Psoas muscle (tissue), 8 donors: ENCODE data around the gene MORN1. TPM values are rescaled to one million over a fixed set of nuclear protein-coding genes. Genes with fewer than 3 reads are reported as not detected.

ENCODE experiments used
- ATAC-seq, 4 donors: fragments of 200-7000 bp; cut with Tn5 transposase; one replicate each; pipeline ENCODE4 v1.9.1; 2020; ENCODE audit warnings: moderate library complexity in 3 of 4, mild to moderate bottlenecking in 2 of 4
- DNase-seq, 2 donors: peaks; one replicate each; pipeline ENCODE4 v3.0.0-alpha.2; 2020
- H3K27ac ChIP-seq: fragments of 200-600 bp; one replicate; pipeline ENCODE4 v1.8.0; 2022
- H3K27me3 ChIP-seq, 3 donors: fragments of 200-600 bp in 1 of 3; one replicate each; pipeline versions ENCODE4 v1.6.1 to v1.8.0; 2013 to 2022; ENCODE audit warnings: low read length in 2 of 3, mild to moderate bottlenecking in 2 of 3, moderate library complexity in 1 of 3; ENCODE audit not compliant: insufficient read depth in 3 of 3
- H3K36me3 ChIP-seq, 2 donors: fragments of 200-600 bp in 1 of 2; one replicate each; pipeline versions ENCODE4 v1.6.1 to v1.8.0; 2013 to 2022; ENCODE audit warnings: low read depth in 1 of 2, mild to moderate bottlenecking in 1 of 2, moderate library complexity in 1 of 2; ENCODE audit not compliant: insufficient read depth in 1 of 2
- H3K4me1 ChIP-seq: fragments of 200-600 bp; one replicate; pipeline ENCODE4 v1.8.0; 2022
- H3K4me3 ChIP-seq: fragments of 200-600 bp; one replicate; pipeline ENCODE4 v1.8.0; 2022; ENCODE audit warnings: mild to moderate bottlenecking
- H3K9me3 ChIP-seq: fragments of 200-600 bp; one replicate; pipeline ENCODE4 v1.8.0; 2022
- WGBS, 3 donors: extraction: QIAGEN DNeasy Blood & Tissue Kit; methylation state at CpG; one replicate each; pipeline versions ENCODE4 v1.1.6 to v1.1.7; 2013; 5-methylcytosine and 5-hydroxymethylcytosine counted together
- intact Hi-C, 2 donors: fragments of 100-400 bp; cut with DNase I; formaldehyde crosslinking; loops; one replicate each; pipeline versions ENCODE4 v1.11.0 to v1.14.2; 2022
- polyA plus RNA-seq, 3 donors: library from polyadenylated mRNA; stranded (reverse); fragments of 200-250 nt; gene quantifications; one replicate each; pipeline ENCODE4 v1.2.3, GENCODE V29; 2013
- total RNA-seq, 4 donors: library from RNA; stranded (reverse); fragmentation: NEBNext Ultra II Directional in 2 of 4; extraction: Animal tissue kit (Norgen Biotek cat#: 25700) in 2 of 4; gene quantifications; one replicate each; pipeline versions ENCODE4 v1.2.1 to v1.2.4, GENCODE V29; 2021 to 2023
- TF ChIP-seq, protein P1 (sequence below): fragments of 200-600 bp; IDR thresholded peaks from one replicate; pipeline ENCODE4 v1.8.0; 2022; ENCODE audit warnings: antibody characterized with exemption
- donor health status: healthy with polysubstance abuse.
- donor health status: DM: no; HTN: no; CAD: no; lungs with moderate emphysema.
- donor health status: Bipolar disorder and iron deficiency.
- donor health status: healthy.
- donor health status: DM: yes; HTN: yes; CAD: no.
- donor health status: DM: no; HTN: no; CAD: no.
- donor health status: DM: no; HTN: no; CAD: no.
- donor health status: DM: yes; HTN: yes; CAD: no.

MORN1 gene
- total and polyA plus RNA-seq, 7 donors = 1.2 to 7.3 (median 4.2) TPM

DNA sequence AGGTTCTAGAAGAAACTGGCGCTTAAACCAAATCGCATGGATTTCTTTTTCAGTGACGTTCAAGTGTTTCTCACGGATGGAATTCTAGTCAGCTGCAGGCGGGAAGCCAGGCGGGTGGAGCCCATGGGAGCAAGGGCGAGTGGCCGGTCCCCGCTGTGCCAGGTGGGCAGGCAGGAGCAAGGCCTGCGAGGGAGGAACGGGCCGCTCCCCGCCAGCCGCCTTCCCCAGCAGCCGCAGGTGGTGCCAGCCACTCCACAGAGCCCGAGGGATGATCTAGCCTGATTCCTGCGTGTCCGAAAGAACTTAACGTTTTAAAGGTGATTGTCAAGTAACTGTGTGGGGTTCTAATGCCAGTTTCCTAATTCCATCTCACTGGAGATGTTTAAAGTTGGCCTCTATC is 11.9 kb upstream of the MORN1 start:
- H3K9me3 ChIP-seq = no peaks in the 10 kb centered on the region
- WGBS, 3 donors = 63 to 67% (median 64%) methylated on average over 19 of the region's 19 CpGs
- H3K27ac ChIP-seq = no peak overlapping the region
- no peak overlapping the region for H3K4me3 ChIP-seq
- TF ChIP-seq, protein P1, sequence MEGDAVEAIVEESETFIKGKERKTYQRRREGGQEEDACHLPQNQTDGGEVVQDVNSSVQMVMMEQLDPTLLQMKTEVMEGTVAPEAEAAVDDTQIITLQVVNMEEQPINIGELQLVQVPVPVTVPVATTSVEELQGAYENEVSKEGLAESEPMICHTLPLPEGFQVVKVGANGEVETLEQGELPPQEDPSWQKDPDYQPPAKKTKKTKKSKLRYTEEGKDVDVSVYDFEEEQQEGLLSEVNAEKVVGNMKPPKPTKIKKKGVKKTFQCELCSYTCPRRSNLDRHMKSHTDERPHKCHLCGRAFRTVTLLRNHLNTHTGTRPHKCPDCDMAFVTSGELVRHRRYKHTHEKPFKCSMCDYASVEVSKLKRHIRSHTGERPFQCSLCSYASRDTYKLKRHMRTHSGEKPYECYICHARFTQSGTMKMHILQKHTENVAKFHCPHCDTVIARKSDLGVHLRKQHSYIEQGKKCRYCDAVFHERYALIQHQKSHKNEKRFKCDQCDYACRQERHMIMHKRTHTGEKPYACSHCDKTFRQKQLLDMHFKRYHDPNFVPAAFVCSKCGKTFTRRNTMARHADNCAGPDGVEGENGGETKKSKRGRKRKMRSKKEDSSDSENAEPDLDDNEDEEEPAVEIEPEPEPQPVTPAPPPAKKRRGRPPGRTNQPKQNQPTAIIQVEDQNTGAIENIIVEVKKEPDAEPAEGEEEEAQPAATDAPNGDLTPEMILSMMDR = no peak
- H3K36me3 ChIP-seq = peaks cover 17 to 96% of the 10 kb centered on the region in 2 donors
- intact Hi-C loops = no loop called here
- no peak for DNase-seq
- no peaks in the 10 kb centered on the region for H3K27me3 ChIP-seq
- H3K4me1 ChIP-seq = no peaks in the 10 kb centered on the region
- no peak for ATAC-seq

DNA sequence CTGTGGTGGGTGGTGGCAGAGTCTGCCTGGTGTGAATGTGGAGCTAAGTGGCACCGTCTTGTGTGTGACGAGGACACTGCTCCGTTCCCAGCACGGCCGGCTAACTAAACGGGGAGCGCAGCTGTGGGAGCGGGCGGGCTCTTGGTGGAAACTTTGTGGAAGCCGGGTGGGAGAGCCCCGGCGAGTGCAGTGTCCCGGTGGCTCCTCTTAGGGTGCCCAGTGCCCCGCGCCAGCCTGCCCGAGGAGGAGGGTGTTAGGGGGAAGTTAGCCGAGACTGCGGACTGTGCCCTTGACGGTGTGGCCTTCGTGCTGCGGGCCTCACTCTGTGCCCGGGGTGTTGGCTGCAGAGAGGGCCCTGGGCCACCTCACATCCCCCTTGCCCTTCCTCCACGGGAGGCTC is 11.1 kb upstream of the MORN1 start:
- no peak for ATAC-seq
- no peaks in the 10 kb centered on the region for H3K9me3 ChIP-seq
- H3K27ac ChIP-seq = no peak overlapping the region
- H3K36me3 ChIP-seq = peaks cover 17 to 97% of the 10 kb centered on the region in 2 donors
- TF ChIP-seq, protein P1 = no peak
- DNase-seq = no peak
- WGBS, 3 donors = 88 to 90% (median 90%) methylated on average over 23 of the region's 23 CpGs
- H3K4me1 ChIP-seq = no peaks in the 10 kb centered on the region
- H3K4me3 ChIP-seq = no peak overlapping the region
- intact Hi-C loops = no loop called here
- H3K27me3 ChIP-seq = no peaks in the 10 kb centered on the region

DNA sequence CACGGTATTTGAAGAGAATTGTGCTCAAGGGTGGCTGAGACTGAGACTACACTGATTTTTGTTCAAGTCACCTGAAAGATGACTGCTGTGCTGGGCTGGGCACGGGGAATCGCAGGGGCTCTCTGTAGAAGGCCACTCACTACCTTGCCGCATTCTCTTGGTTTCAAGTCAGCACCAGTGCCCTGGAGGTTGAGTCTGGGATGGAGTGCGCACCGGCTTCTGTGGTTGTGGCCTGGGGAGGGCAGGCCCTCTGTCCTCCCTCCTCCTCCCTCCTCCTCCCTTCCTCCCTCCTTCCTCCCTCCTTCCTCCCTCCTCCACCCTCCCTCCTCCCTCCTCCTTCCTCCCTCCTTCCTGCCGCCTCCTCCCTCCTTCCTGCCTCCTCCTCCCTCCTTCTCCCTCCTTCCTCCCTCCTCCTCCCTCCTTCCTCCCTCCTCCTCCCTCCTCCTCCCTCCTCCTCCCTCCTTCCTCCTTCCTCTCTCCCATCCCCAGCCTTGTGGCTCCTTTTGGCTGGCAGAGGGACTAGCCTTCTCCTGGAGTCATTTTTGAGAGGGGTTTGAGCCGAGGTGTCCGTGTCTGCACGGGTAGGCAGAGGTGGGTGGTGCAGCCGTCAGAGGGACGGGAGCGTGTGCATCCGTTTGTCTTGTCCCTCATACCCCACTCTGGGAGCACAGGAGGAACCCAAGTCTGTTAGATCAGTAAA is 9.7 kb upstream of the MORN1 start:
- H3K9me3 ChIP-seq = no peaks in the 10 kb centered on the region
- H3K27me3 ChIP-seq = no peaks in the 10 kb centered on the region
- TF ChIP-seq, protein P1 = no peak
- no peaks in the 10 kb centered on the region for H3K4me1 ChIP-seq
- ATAC-seq = no peak
- no peak for DNase-seq
- no peak overlapping the region for H3K4me3 ChIP-seq
- intact Hi-C loops = no loop called here
- 79 to 89% (median 84%) methylated on average over 13 to 14 of the region's 14 CpGs for WGBS, 3 donors
- H3K36me3 ChIP-seq = peaks cover 15 to 97% of the 10 kb centered on the region in 2 donors
- H3K27ac ChIP-seq = no peak overlapping the region

DNA sequence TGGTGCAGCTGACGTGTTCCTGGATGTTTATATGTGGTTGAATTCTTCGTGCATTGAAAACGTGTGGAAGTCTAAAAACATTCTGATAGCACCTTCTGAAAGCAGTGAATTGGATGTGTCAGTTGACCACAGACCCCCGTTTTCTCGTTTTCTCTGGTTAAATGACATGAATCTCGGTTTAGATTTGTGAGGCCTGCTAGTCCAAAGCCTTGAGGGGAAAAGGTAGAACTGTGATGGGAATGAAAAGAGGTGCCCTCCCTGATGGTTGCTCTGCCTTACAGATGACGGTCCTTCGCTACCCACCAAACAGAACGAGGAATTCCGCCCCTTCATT is 9.2 kb upstream of the MORN1 start:
- intact Hi-C loops = no loop called here
- DNase-seq = no peak
- no peak overlapping the region for H3K27ac ChIP-seq
- ATAC-seq = no peak
- TF ChIP-seq, protein P1 = no peak
- 88 to 90% (median 88%) methylated on average over 10 of the region's 10 CpGs for WGBS, 3 donors
- H3K4me1 ChIP-seq = no peaks in the 10 kb centered on the region
- H3K9me3 ChIP-seq = no peaks in the 10 kb centered on the region
- H3K4me3 ChIP-seq = no peak overlapping the region
- no peaks in the 10 kb centered on the region for H3K27me3 ChIP-seq
- peaks cover 15 to 97% of the 10 kb centered on the region in 2 donors for H3K36me3 ChIP-seq
